Measurements from ENCODE around the gene CST9. TPM values are rescaled to one million over a fixed set of nuclear protein-coding genes. Genes with fewer than 3 reads are reported as not detected.

CST9 gene, protein sequence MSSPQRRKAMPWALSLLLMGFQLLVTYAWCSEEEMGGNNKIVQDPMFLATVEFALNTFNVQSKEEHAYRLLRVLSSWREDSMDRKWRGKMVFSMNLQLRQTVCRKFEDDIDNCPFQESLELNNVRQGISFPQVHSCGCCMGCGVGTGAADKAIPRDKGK
- total RNA-seq = not detected in 2 replicates

DNA sequence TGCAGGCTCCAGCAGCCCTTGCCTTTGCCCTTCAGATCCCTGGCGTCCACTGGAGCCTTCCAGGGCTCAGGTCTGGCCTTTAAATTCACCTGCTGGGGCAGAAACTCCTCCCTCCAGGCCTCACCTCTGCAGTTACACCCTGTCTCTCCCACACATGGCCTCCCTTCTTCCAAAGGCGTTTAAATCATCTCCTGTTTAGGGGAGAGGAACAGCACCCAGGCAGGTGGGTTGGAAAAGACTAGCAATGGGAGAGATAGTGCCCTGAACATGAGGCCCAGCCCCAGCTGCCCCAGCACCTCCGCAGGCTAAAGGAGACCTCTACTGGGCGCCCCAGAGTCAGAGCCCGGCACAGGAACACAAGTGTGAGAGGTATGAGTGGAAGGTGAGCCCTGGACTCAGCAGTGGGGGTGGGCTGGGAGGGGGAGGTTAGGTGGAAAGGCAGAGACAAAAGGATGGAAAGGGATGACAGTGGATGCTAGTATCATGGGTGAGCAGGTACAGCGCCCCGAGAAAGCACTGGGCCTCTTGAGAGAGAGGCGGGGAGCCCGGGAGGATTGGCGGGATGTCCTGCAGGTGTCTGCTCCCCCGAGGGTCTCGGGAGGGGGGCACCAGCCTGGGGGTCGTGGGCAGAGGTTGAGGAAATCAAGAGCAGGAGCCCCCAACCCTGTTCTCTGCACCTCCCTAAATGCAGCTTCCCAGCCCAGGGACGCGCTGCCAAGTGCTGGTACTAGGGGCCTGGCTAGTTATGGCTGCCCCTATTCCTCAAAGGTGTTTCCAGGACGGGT, at the start of gene CST9:
Gene CST9, minus strand, starts transcription at position 51 of the 785 bp plus-strand sequence. CDS start 53 bp downstream, outside the sequence.

DNA sequence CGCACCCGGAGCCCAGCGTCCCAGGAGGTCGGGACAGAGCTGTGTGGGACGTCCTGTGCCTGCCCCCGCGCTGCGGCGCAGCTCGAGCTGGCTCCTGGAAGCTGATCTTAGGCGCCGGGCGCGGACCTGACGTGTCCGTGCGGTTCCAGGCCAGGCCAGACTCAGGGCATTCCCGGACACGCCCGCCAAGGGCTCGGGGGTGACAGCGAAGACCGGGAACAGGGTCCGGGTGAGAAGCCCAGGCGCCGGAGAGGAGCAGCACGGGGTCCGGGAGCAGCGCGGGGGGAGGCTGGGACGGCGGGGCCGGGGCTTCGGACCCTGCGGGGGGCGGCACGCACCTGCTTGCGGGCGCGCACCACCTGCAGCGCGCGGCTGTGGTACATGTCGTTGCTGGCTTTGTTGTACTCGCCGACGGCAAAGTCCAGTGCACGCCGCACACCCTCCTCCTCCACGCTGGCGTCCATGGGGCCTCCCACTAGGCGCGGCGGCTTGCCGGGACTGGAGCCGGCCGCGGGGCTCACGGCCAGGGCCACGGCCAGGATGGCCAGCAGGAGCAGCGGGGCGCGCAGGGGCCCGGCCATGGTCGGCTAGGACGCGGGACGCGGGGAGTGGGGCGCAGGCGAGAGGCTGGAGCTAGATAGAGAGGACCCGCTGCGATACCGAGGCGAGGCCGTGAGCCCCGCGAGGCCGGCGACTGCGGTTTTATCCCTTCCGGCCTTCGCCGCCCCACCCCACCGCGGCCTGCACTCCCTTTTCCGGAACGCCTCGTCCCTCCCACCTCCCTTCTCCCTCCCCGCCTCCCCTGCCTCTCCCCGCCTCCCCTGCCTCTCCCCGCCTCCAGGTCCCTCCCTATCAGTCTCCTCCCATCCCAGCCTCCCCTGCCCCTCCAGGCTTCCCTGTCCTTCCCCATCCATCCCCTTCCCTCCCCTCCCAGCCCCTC, 31.8 kb upstream of the CST9 start, which contains the start of gene CST3:
Gene CST3, minus strand, starts transcription at position 674 of the 940 bp plus-strand sequence. Its CDS starts 93 bp downstream, at position 581.

DNA sequence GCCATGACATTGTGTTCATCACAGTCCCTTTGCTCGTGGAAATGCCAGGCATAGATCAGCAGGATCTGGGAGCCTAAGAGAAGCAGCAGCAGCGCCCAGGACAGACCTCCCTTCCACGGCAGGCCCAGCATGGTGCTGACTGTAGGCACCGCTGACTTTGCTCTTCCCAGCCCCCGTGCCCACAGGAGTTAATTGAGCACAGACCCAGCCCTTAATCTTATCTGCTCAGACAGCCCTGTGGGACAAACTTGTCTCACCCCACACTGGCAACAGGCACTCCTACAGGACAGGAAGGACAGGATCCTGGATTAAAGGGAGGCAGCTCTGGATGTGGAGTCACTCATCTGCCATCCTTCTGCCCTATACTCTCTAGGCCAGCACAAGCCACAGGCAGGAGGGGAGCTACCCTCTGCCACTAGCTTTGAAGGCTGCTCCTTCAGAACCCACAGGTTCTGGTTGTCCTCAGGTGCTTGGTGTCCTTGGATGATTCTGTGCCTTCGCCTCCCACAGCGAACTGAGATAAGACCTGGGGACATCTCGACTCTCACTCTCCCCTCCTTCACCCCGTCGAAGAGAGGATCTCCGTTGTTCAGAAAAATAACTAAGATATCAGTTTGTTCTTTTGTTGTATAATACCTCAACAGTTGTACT, 37.3 kb downstream of the CST9 start, which contains the start of gene CST9L:
Gene CST9L, minus strand, starts transcription at position 165 of the 651 bp plus-strand sequence. Its CDS starts 34 bp downstream, at position 131.

Other genes with a start within 250 kb of the CST9 start
- 7.8 and 10.5 TPM in 2 replicates for gene GZF1, start 243.7 kb downstream of the CST9 start, total RNA-seq
- gene NAPB, start 184.4 kb downstream of the CST9 start, total RNA-seq = 1.7 and 9.0 TPM in 2 replicates
- not detected in 2 replicates for gene CSTL1, start 166.2 kb downstream of the CST9 start, total RNA-seq
- not detected in 2 replicates for gene CST11, start 153.0 kb downstream of the CST9 start, total RNA-seq
- not detected in 2 replicates for gene CST8, start 114.8 kb downstream of the CST9 start, total RNA-seq
- gene CST9L, start 37.4 kb downstream of the CST9 start, total RNA-seq = not detected in 2 replicates
- 346 and 421 TPM in 2 replicates for gene CST3, start 32.0 kb upstream of the CST9 start, total RNA-seq
- not detected in 2 replicates for gene CST4, start 83.1 kb upstream of the CST9 start, total RNA-seq
- not detected in 2 replicates for gene CST1, start 145.0 kb upstream of the CST9 start, total RNA-seq
- gene CST2, start 220.8 kb upstream of the CST9 start, total RNA-seq = not detected in 2 replicates

Data from myometrial cell (primary cell).